NK-92 treated with Interleukin-12 subunit alpha and Interleukin-12 subunit beta, amount 100 ng/mL, for 24 hours (cell line): ENCODE measurements around the gene KCNN3.

Experiments
- DNase-seq: peaks from one replicate; lab custom pipeline; 2025; lab: John Stamatoyannopoulos, UW

The KCNN3 gene

DNA sequence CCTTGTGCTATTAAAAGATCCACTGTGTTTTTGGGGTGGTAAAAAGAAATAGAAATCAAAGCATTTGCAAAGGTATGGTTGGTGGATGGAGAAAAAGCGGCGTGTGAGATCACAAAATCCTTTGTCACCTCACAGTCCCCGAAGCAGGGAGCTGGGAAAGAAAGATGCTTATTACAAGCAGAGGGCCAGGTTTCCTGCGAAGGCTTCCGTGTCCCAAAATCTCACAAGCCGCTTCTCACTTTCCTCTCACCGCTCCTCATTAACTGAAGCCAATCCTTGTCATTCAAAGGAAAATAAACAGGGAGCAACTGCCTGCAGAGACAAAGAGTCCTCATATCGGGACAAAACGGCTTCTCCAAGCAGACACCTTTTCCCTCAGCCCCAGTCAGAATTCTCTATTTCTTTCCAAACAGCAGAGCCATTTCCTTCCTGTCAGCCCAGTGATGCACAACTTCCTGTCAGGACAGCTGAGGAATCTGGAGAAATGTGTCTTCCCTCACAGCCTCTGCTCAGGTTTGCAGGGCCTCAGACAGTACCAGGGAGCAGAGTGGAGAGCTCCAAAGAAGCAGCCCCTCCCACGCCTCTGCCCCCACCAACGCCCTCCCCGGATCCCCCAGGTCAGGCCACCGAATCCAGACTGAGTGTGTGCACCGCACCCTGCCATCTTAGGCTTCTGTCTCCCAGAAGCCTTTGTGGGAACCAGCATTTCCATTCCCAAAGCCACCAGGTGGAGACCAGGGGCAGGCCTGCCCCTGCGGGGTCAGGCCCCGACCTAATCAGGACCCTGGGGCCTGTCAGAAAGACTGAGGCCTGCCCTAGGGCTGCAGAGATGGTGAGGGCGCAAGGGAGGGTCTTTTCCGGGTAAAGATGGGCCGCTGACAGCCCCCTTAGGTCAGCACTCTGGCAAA, 29.6 kb downstream of the KCNN3 start:
- no peak for DNase-seq

GRCh38 chr1:154839691-154840090, 30.4 kb downstream of the KCNN3 start:
- no peak for DNase-seq

GRCh38 chr1:154838988-154839387, 31.1 kb downstream of the KCNN3 start:
- no peak for DNase-seq

DNA sequence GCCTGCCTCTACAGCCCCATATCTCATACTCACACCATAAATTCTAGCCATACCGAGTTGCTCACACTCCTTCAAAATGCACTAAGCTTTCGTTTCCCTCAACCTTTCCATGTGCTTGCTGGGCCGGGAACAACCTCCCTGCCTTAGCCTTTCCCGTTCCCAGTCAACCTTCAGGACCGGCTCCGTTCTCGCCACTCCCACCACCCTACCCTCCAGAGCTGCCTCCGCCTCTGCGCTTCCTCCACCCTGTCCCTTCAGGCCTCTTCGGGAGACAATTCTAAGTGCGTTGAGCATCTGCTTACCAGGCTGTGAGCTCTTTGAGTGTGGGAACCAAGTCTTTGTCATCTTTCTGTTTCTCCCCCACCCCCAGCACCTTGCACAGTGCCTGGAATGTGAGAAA, 31.6 kb downstream of the KCNN3 start:
- no peak for DNase-seq

DNA sequence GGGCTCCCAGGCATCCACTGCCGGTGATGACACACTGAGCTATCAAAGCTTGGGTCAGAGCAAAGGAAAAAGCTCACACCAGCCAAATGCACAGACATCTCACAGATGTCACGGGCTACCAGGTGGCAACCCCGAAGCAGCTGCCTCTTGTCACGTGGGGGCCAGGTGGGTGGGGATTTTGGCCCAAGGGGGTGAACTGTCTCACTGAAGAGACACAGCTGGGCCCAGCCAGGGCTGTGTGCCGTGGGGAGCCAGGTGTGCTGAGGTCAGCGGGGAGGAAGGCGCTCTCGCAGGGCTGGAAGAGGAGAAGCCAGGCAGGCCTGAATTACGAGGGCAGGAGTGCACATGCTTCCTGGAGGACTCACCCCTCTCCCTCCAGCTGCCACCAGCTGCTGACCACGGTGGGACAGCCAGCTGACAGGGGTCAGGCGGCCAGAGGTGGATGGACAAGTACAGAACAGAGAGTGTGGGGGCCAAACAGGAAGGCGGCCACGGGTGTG, 32.4 kb downstream of the KCNN3 start:
- no peak for DNase-seq

DNA sequence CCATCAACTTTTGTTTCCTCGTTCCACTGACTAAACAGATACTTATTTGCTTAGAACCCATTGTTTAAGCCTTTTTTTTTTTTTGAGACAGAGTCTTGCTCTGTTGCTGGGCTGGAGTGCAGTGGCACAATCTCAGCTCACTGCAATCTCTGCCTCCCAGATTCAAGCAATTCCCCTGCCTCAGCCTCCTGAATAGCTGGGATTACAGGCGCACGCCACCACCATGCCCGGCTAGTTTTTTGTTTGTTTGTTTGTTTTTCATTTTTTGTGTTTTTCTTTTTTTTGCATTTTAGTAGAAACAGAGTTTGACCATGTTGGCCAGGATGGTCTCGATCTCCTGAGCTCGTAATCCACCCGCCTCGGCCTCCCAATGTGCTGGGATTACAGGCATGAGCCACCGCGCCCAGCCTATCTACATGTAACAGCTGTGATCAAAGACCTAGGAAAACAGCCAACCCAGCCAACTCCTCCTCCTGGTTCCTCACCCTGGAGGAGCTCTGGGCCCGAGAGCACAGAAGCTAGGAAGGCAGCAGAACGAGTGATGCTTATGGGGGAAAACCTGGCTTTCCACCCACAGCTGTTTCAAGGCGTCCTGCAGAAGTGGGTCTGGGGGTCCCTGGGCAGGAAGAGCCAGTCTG, 32.9 kb downstream of the KCNN3 start:
- DNase-seq = no peak

GRCh38 chr1:154835531-154836324, 34.4 kb downstream of the KCNN3 start:
- no peak for DNase-seq

DNA sequence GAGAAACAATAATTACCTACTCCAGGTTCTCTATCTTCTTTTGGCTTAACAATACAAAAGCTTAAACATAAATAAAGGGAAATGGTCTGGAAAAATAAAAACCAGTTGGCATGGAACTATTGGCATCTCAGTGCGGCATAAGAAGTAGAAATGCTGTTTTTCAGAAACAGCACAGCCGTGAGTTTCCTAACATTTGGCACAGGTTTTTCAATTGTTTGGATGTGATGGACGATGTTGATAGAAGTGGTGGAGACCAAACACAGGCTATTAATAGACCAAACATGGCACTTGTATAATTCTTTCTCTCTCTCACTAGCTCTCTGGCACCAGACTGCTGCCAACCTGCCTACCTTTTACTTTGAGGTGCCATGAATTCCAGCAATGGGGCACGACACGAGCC, 36.2 kb downstream of the KCNN3 start:
- no peak for DNase-seq

- no peak for DNase-seq
These were observed 36.9 kb downstream of the KCNN3 start for GRCh38 chr1:154833209-154833608.

DNA sequence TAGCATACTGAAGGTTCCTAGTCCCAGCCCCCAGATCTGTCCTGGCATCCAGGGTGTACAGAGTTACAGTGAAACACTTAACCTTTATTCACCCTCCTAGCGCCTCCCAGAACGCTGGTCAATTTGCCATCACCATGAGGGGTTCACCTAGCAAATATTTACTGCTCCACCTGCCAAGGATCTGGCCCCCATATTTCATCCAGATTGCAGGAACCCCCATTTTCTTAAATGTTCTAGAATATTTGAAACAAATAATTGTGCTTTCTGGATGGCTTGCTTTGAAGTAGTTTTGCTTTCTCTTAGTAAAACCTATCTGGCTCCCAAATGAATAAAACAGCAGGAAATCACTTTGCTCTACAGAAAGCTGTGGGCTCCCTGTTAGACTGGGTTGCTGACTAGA, 37.7 kb downstream of the KCNN3 start:
- DNase-seq = no peak

GRCh38 chr1:154831462-154831861, 38.6 kb downstream of the KCNN3 start:
- DNase-seq = no peak

GRCh38 chr1:154829062-154829461, 41.0 kb downstream of the KCNN3 start:
- DNase-seq = no peak

GRCh38 chr1:154824179-154825000, 45.7 kb downstream of the KCNN3 start:
- DNase-seq = no peak

GRCh38 chr1:154822717-154823116, 47.4 kb downstream of the KCNN3 start:
- DNase-seq = no peak

GRCh38 chr1:154822233-154822632, 47.8 kb downstream of the KCNN3 start:
- no peak for DNase-seq

- no peak for DNase-seq
These were observed 49.0 kb downstream of the KCNN3 start for GRCh38 chr1:154821083-154821482.

- DNase-seq = no peak
These were observed 49.4 kb downstream of the KCNN3 start for GRCh38 chr1:154820646-154821045.

DNA sequence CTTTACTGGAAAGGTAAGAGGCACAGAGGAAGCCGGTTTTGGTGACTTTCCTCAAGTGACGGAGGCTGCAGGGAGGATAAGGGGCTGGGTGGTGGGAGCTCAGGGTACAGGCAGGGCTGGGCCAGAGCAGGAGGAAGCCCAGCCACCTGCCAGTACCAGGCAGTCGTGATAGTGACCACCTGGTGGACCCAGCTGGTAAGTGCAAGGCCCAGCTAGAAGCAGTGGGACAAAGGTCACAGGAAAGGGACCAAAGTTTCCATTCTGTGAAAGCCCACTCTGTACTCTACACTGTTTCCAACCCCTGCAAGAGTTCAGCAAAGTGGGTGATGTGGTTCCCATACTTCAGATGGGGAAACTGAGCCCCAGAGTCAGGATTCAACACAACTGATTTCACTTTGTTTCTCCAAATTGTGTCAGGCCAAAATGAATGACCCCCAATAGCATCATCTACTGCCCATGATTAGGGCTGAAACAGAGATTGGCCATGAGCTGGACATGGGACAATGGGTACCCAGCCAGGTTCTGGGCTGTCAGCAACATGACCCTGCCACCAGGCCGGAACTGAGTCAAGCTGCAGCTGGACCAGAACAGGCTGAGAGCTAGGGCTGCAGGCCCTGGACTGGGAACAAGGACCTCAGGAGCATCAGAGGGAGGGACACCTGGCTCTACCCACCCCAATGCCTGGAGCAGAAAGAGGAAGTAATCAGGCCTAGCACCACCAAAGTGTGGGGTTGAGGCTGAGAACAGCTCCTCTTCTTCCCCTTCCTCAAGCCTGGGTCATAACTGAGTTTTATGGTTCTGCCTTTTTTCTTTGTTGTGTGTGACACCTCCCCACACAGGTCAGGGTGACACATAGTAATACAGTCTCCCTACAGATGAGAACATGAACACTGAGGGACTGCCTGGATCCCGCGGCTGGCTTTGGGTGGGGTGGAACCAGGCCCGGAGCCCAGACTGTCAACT, 50.2 kb downstream of the KCNN3 start:
- no peak for DNase-seq

GRCh38 chr1:154818911-154819310, 51.2 kb downstream of the KCNN3 start:
- no peak for DNase-seq

- no peak for DNase-seq
These were observed 53.1 kb downstream of the KCNN3 start for GRCh38 chr1:154816937-154817336.
